GM23338 (cell line): Measurements from ENCODE around the gene TPRX1. TPM values are rescaled to one million over a fixed set of nuclear protein-coding genes. Genes with fewer than 3 reads are reported as not detected.
A peak's percentile ranks its signal among the peaks of the same experiment; 100 is the strongest.
"Not testable (repeated sequence)": the region's sequence is repeated elsewhere in the genome, so short reads cannot be mapped to it uniquely, and the experiment has no call there.

Experiments
- ATAC-seq: fragments of 200-7000 bp; cut with Tn5 transposase; 3 replicates; pipeline ENCODE4 v1.9.1; 2020
- DNase-seq: peaks from one replicate; pipeline ENCODE4 v3.0.0-alpha.2; 2015; ENCODE audit warnings: low spot score
- H2AFZ ChIP-seq: fragments of 200-600 bp; sonication (generic); 2 replicates; pipeline ENCODE4 v1.8.0; 2016; ENCODE audit warnings: antibody characterized with exemption, mild to moderate bottlenecking, moderate library complexity
- H3F3A ChIP-seq: fragments of 200-600 bp; sonication (generic); replicated peaks from 2 replicates; pipeline ENCODE4 v1.8.0; 2017; ENCODE audit warnings: antibody characterized with exemption, mixed run types, low read depth
- H3K27ac ChIP-seq: fragments of 200-600 bp; sonication (generic); 2 replicates; pipeline ENCODE4 v1.6.1; 2016; ENCODE audit warnings: low read depth
- H3K27me3 ChIP-seq: fragments of 200-600 bp; sonication (generic); 2 replicates; pipeline ENCODE4 v1.8.0; 2016; ENCODE audit warnings: mild to moderate bottlenecking, mixed run types, moderate library complexity; ENCODE audit not compliant: insufficient read depth
- H3K36me3 ChIP-seq: fragments of 200-600 bp; sonication (generic); 2 replicates; pipeline ENCODE4 v1.8.0; 2016; ENCODE audit warnings: mild to moderate bottlenecking; ENCODE audit not compliant: insufficient read depth
- H3K4me1 ChIP-seq: fragments of 200-600 bp; sonication (generic); 2 replicates; pipeline ENCODE4 v1.8.0; 2016; ENCODE audit warnings: mild to moderate bottlenecking, moderate library complexity; ENCODE audit not compliant: insufficient read depth
- H3K4me2 ChIP-seq: fragments of 200-600 bp; sonication (generic); 2 replicates; pipeline ENCODE4 v1.7.1; 2017; ENCODE audit warnings: mixed run types
- H3K4me3 ChIP-seq: fragments of 200-600 bp; sonication (generic); 2 replicates; pipeline ENCODE4 v1.6.1; 2016; ENCODE audit warnings: mixed run types
- H3K79me2 ChIP-seq: fragments of 200-600 bp; sonication (generic); replicated peaks from 2 replicates; pipeline ENCODE4 v1.8.0; 2017; ENCODE audit warnings: mild to moderate bottlenecking; ENCODE audit not compliant: insufficient read depth
- H3K9me2 ChIP-seq: fragments of 200-600 bp; sonication (generic); 2 replicates; pipeline ENCODE4 v1.8.0; 2017; ENCODE audit not compliant: insufficient read depth
- H4K20me1 ChIP-seq: fragments of 200-600 bp; sonication (generic); replicated peaks from 2 replicates; pipeline ENCODE4 v1.8.0; 2017; ENCODE audit warnings: mild to moderate bottlenecking; ENCODE audit not compliant: insufficient read depth
- H3K27ac Mint-ChIP-seq: 2 replicates; pipeline ENCODE4 v1.8.0; 2020; ENCODE audit warnings: inconsistent platforms, mild to moderate bottlenecking, moderate library complexity, mixed read lengths
- H3K27me3 Mint-ChIP-seq: 3 replicates; pipeline ENCODE4 v1.8.0; 2022; ENCODE audit warnings: low read depth, mild to moderate bottlenecking, moderate library complexity, mixed read lengths, inconsistent platforms; ENCODE audit not compliant: insufficient read depth, poor library complexity
- H3K36me3 Mint-ChIP-seq: 3 replicates; pipeline ENCODE4 v1.8.0; 2021; ENCODE audit warnings: low read depth, mild to moderate bottlenecking, inconsistent platforms, moderate library complexity, mixed read lengths
- H3K4me1 Mint-ChIP-seq: 3 replicates; pipeline ENCODE4 v1.8.0; 2020; ENCODE audit warnings: mild to moderate bottlenecking, inconsistent platforms, mixed read lengths
- H3K4me3 Mint-ChIP-seq: 3 replicates; pipeline ENCODE4 v1.8.0; 2021; ENCODE audit warnings: moderate library complexity, mild to moderate bottlenecking, inconsistent platforms, mixed read lengths
- H3K9me3 Mint-ChIP-seq: 3 replicates; pipeline ENCODE4 v1.8.0; 2020; ENCODE audit warnings: moderate library complexity, mild to moderate bottlenecking, inconsistent platforms, mixed read lengths
- CTCF ChIP-seq, 2 experiments: fragments of 200-600 bp in 1 of 2; sonication (generic) in 1 of 2; conservative IDR thresholded peaks; 2 replicates each; pipeline versions ENCODE4 v1.5.1 to v1.6.1; 2016 to 2017; ENCODE audit warnings: antibody characterized with exemption in 2 of 2, low read depth in 2 of 2, mild to moderate bottlenecking in 2 of 2, moderate library complexity in 1 of 2
- JUNB ChIP-seq: IDR thresholded peaks from one replicate; pipeline ENCODE4 v1.6.1; 2016; ENCODE audit warnings: antibody characterized with exemption; ENCODE audit not compliant: unreplicated experiment
- NANOG ChIP-seq: IDR thresholded peaks from 2 replicates; pipeline ENCODE4 v1.6.1; 2016; ENCODE audit warnings: antibody characterized with exemption, borderline replicate concordance
- POLR2AphosphoS5 ChIP-seq: IDR thresholded peaks from 2 replicates; pipeline ENCODE4 v1.6.1; 2016; ENCODE audit warnings: antibody characterized with exemption, low read depth
- REST ChIP-seq: IDR thresholded peaks from one replicate; pipeline ENCODE4 v1.6.1; 2018; ENCODE audit warnings: antibody characterized with exemption; ENCODE audit not compliant: unreplicated experiment
- STAT1 ChIP-seq: IDR thresholded peaks from one replicate; pipeline ENCODE4 v1.6.1; 2016; ENCODE audit warnings: antibody characterized with exemption; ENCODE audit not compliant: unreplicated experiment
- ZNF114 ChIP-seq: fragments of 250-450 bp; sonication (Bioruptor Pico); IDR thresholded peaks from 2 replicates; pipeline ENCODE4 v1.5.0; 2020; ENCODE audit warnings: mild to moderate bottlenecking, moderate library complexity
- ZNF331 ChIP-seq: fragments of 250-450 bp; sonication (Bioruptor Pico); IDR thresholded peaks from 2 replicates; pipeline ENCODE4 v1.5.0; 2020; ENCODE audit warnings: low read depth, mild to moderate bottlenecking, moderate library complexity
- polyA plus RNA-seq: library from polyadenylated mRNA; unstranded; fragments of >200 nt; fragmentation: Nextera tagmentation; extraction: Ambion mirVana; gene quantifications from 2 replicates; pipeline ENCODE4 v1.2.1, GENCODE V29; 2016
- total RNA-seq: library from RNA; depleted of rRNA; stranded (reverse); fragments of >200 nt; shearing (Covaris generic); gene quantifications from 2 replicates; pipeline ENCODE4 v1.2.3, GENCODE V29; 2014

The TPRX1 gene
- total and polyA plus RNA-seq, 2 experiments from 2014 or later, result 0.28 TPM; not detected in 1

- H3K27ac ChIP-seq, H3K9me2 ChIP-seq, H3K9me3 Mint-ChIP-seq, H3F3A ChIP-seq, H4K20me1 ChIP-seq, H3K4me3 Mint-ChIP-seq, H3K36me3 Mint-ChIP-seq, H2AFZ ChIP-seq, H3K36me3 ChIP-seq, DNase-seq, H3K27me3 ChIP-seq, H3K79me2 ChIP-seq, ATAC-seq, H3K4me2 ChIP-seq, H3K27ac Mint-ChIP-seq, H3K4me3 ChIP-seq: not testable (repeated sequence)
- Mint-ChIP-seq H3K27me3 (peaks cover 22% of the 10 kb centered on the region), H3K4me1 (peaks cover 28% of the 10 kb centered on the region)
- peaks cover 12% of the 10 kb centered on the region for H3K4me1 ChIP-seq
Measured at GRCh38 chr19:47818221-47818620, 13.9 kb upstream of the TPRX1 start.

- peaks cover 18% of the 10 kb centered on the region for H3K27me3 Mint-ChIP-seq
- H3K9me3 Mint-ChIP-seq, result not testable (repeated sequence)
Measured at GRCh38 chr19:47816270-47816669, 11.9 kb upstream of the TPRX1 start.

GRCh38 chr19:47813995-47814328 is 9.6 kb upstream of the TPRX1 start:
- Histone ChIP-seq H3K27me3 (no peaks in the 10 kb centered on the region), H3K4me2 (no peak overlapping the region), H3K9me2 (no peaks in the 10 kb centered on the region), H3K27ac (no peak overlapping the region), H4K20me1 (no peaks in the 10 kb centered on the region), H3K4me1 (no peaks in the 10 kb centered on the region), H3K4me3 (no peak overlapping the region), H3F3A (no peaks in the 10 kb centered on the region; the same call in 1 of the 2 replicates), H3K36me3 (no peaks in the 10 kb centered on the region), H2AFZ (peak overlapping the region; percentile 83; the same call in 1 of the 2 replicates), H3K79me2 (no peaks in the 10 kb centered on the region)
- ATAC-seq, result peak; percentile 53
- no peaks in the 10 kb centered on the region; the same call in 2 of the 3 replicates for H3K4me1 Mint-ChIP-seq
- H3K27me3 Mint-ChIP-seq, result peaks cover 12% of the 10 kb centered on the region
- no peak overlapping the region for H3K27ac Mint-ChIP-seq
- H3K9me3 Mint-ChIP-seq, result no peaks in the 10 kb centered on the region; the same call in 2 of the 3 replicates
- no peaks in the 10 kb centered on the region; the same call in 2 of the 3 replicates for H3K36me3 Mint-ChIP-seq
- DNase-seq, result no peak
- no peak overlapping the region for H3K4me3 Mint-ChIP-seq
- TF ChIP-seq ZNF114 (CRISPR knock-in tag), result no peak
- TF ChIP-seq JUNB, result no peak
- no peak for TF ChIP-seq ZNF331 (CRISPR knock-in tag)
- no peak for TF ChIP-seq CTCF (conservative IDR thresholded peaks at IDR 0.05; ENCODE audit: low read depth in 2 of 2)
- TF ChIP-seq NANOG, result no peak
- no peak for TF ChIP-seq STAT1
- TF ChIP-seq POLR2AphosphoS5, result no peak
- no peak for TF ChIP-seq REST

More at GRCh38 chr19:47816270-47816669, 11.9 kb upstream of the TPRX1 start:
- not testable (repeated sequence) for DNase-seq, H3K27me3 ChIP-seq, H3K4me2 ChIP-seq, H3K27ac Mint-ChIP-seq, H3K79me2 ChIP-seq, H3F3A ChIP-seq, H3K9me2 ChIP-seq, H4K20me1 ChIP-seq, H3K4me3 Mint-ChIP-seq, H2AFZ ChIP-seq, H3K36me3 ChIP-seq, ATAC-seq, H3K4me3 ChIP-seq, H3K27ac ChIP-seq, H3K36me3 Mint-ChIP-seq
- H3K4me1 Mint-ChIP-seq, result peaks cover 17% of the 10 kb centered on the region
- peaks cover 11% of the 10 kb centered on the region for H3K4me1 ChIP-seq
